Hematopoietic multipotent progenitor cell treated with erythropoietin and hydrocortisone succinate and interleukin-3 and kit ligand, for 6 days (in vitro differentiated cells): ENCODE data around the gene CFAP43.
"Not testable (repeated sequence)": the region's sequence is repeated elsewhere in the genome, so short reads cannot be mapped to it uniquely, and the experiment has no call there.

Experiments
- DNase-seq: peaks from one replicate; pipeline ENCODE4 v3.0.0-alpha.2; 2015

The CFAP43 gene

DNA sequence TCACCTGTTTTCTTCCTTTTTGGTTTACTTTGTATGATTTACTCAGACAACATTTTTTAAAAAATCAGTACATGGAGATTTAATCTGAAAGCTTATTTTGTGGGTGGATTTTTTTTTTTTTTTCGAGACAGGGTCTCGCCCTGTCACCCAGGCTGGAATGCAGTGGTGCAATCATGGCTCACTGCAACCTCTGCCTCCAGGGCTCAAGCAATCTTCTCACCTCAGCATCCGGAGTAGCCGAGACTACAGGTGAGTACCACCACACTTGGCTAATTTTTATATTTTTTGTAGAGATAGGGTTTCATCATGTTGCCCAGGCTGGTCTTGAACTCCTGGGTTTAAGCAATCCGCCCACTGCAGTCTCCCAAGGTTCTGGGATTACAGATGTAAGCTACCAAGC, 25.1 kb upstream of the CFAP43 start:
- no peak for DNase-seq

DNA sequence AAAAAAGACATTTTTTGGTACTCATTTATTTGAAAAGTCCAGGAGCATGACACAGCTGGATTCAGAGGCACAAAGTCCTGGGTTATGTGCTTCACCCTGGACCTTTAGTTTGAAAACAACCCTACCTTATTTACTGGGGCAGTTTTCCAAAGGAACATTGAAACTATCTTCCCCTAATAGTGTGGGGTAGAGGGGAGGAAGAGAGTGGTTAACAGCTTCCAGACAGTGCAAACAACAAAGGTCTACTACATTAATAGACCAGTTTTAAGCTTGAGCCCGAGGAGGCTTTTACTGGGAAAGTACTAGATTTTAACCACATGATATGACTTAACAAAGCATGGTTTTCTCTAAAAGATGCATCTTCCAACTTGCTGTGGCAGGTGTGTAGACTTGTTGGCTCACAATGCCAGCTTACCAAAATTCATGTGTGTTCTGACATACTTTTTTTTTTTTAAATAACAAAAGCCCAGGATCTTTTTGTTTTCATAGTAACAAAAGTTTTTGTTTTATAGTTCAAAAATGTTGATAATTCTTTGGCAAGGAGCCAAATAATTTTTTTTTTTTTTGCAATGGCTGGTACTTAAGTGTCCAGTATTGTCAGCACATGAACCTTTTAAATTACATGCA, 24.3 kb upstream of the CFAP43 start:
- DNase-seq: peak; percentile 51

DNA sequence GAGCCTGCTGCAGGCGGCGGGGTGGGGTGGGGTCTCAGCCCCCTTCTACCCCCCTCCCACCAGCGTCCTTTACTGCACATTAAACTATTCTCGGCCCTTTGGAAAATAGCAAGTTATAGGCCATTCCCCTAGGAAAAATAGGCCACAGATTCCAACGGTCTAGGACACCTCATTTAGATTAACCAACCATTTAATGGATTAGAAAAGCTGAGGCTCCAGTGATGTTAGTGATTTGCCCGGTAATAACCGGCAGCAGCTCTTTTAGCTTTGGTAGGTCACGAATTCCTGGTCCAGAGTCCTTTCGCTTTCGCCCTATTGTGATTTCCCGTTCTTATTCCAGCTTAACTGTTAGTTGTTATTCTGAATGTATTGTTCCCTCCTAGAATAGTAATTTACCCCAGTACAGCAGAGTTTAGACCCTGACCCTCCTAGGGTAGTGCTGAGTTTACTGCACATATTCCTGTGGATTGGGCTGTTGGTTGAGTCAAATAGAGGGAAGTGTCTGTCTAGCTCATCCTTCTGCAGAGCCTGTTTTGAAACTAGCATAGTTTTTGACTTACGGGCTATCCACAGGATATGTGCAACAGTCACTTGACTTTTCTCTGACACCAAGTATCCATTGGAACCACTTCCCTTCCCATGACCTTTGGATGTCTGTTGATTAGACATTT, 23.3 kb upstream of the CFAP43 start:
- peak; percentile 69 for DNase-seq

DNA sequence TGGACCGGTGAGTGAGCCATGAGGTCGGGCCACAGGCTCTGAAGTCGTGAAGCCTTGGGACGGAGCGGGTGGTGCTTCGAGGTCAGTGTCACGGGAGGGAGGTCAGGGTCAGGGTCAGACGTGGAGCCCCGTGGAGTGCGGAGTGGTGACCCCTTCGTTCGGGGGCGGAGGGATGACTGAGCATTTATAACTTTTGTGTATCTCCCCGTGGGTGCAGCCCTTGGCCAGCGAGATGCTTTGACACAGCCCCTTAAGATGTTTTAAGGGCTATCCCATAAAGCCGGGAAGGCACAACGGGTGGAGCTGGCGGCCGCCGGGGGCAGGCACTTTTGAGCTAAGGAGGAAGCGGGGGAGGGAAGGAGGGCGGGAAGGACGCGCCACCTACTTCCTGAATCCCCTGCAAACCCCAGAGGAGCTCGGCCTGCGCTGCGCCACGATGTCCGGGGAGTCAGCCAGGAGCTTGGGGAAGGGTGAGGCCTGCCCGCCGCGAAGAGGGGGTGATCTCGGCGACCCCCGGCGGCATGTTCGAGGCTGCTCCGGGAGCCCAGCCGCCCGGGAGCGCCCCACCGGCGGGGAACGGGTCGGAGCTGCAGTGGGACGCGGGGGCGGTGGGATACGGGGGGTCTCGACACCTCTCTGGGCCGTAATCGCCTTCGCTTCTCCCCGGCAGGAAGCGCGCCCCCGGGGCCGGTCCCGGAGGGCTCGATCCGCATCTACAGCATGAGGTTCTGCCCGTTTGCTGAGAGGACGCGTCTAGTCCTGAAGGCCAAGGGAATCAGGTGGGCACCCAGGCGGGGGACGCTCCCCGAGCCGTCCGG, 22.5 kb upstream of the CFAP43 start, which contains the start of gene GSTO1:
Gene GSTO1 (plus strand): TSS at position 400 of the 818 bp plus-strand sequence. CDS start 37 bp downstream, at position 437.
- DNase-seq: peak; percentile 92

DNA sequence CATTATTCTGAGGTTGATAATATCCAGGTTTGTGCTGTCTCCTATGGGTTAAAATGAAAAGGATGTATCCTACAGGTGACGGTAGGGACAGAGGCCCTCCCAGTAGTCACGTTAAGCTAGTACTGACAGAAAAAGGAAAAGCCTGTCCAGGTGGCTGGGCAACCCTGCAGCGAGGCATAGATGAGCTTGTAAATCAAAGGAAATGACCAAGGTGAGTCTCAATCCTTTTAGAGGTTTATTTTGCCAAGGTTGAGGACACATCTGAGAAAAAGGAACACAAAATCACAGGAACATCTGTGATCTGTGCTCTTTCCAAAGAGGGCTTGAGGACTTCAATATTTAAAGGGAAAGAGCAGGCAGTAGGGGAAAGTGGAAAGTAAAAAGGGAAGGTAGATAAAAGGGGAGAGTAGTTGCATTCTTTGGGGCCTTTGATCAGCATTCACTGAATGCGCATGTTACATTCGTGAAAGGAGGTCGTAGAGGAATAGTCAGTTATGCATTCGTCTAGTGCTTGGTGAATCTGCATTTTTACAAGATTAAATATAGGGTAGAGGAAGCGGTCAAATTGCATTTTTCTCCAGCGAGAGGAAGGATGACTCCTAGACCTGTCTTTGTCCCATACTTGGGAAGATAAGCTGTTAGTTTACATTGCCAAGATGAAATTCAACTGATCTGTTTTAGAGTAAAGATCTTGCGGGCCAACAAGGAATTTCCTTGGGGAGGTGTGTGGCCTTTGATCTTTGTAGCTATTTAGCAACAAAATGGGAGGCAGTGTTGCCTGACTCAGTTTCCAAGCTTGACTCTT, 21.6 kb upstream of the CFAP43 start:
- peak; percentile 21 for DNase-seq

DNA sequence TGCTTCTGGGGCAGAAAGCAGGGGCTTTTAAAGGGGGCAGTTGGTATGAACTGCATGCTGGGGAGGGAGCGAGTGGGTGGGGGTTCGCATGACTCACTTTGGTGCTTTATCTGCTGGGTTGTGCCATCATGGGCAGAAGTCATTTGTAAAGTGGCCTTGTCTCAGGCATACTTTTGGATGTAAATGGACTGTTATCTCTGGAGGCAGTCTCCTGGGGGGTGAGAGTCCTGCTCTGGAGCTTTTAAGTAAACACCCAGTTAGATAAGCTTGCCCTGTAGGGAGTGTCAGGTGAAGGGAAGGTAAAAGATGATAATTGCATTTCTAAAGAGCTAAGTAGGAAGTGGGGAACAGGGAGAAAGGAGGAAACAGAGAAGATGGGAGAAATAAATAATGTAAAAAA, 20.9 kb upstream of the CFAP43 start:
- DNase-seq: peak; percentile 92

DNA sequence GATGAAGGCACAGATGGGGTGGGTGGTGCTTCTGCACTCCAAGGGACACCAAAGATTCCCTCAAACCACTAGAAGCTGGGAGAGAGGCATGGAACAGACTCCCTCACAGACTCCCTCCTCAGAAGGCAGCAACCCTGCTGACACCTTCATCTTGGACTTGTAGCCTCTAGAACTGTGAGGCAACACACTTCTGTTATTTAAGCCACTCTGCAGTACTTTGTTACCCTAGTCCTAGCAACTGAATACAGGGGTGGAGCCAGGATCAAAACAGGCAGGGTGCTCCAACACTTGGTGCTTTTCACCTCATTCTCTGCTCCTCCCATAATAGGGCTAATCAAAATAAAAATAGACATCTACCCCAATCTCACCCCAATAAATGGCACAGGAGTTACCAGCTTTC, 20.2 kb upstream of the CFAP43 start:
- peak; percentile 62 for DNase-seq

DNA sequence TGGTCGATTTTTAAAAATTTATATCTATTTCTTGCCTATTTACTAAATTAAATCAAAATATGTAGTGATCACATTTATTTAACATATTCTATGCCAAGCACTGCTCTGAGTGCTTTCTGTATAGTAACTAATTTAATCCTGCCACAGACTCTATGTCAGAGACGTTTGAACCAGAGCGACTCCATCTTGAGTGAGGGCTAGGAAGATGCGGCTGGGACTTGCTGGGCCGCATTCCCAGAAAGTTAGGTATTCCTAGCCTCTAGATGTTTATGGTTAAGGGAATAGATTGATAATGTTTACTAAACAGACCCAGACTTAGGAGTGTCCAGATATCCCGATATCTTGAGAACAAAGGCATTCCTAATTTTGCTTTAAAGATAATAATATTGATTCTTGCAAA, 19.3 kb upstream of the CFAP43 start:
- no peak for DNase-seq

DNA sequence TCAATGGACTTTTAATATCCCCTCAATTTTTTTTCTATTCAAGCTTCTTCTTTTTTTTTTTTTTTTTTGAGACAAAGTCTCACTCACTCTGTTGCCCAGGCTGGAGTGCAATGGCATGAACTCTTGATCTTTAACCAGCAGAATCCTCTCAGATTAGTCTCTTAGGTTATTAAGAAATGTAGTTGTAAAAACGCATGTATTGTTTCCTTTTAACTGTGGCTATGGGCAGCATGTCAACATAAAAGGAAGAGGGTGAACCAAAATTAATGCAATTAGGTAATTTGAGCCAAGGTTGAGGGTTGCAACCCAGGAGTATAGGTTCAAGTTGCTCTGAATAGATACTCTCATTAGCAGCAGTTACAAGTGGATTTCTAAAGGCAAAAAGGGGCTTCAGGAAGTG, 18.2 kb upstream of the CFAP43 start:
- peak; percentile 21 for DNase-seq

DNA sequence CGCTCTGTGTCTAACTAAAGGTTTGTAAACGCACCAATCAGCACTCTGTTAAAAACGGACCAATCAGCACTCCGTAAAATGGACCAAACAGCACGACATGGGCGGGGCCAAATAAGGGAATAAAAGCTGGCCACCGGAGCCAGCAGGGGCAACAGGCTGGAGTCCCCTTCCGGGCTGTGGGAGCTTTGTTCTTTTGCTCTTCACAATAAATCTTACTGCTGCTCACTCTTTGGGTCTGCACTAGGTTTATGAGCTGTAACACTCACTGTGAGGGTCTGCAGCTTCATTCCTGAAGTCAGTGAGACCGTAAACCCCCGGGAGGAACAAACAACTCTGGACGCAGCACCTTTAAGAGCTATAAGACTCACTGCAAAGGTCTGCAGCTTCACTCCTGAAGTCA, 16.8 kb upstream of the CFAP43 start:
- DNase-seq: not testable (repeated sequence)

DNA sequence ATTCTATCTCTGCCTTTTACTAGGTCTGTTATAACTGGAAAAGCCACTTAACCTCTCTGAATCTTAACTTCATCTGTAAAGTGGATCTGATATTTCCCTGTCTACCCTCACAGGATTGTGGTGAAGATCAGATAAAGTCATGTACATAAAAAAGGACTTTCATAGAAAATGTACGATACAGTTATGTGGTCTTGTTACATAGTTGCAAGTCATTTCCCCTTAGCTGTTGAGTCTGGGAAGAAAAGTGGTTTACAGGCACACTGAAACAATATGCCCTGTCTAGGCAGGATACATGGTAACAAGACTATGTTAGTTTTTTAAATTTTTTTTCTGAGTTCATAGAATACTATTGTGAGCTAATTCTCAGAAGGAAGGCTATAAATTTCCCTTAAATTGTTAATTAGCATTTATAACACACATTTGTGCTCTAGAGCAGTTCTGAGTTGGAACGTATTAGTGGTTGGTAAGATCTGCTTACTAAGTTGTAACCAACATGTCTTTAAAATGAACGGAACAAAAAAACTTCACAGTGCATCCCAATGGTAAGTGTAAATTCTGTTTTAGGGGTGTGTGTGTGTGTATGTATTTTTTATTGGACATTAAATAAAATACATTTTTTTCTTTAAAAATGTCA, 15.5 kb upstream of the CFAP43 start:
- peak; percentile 81 for DNase-seq

DNA sequence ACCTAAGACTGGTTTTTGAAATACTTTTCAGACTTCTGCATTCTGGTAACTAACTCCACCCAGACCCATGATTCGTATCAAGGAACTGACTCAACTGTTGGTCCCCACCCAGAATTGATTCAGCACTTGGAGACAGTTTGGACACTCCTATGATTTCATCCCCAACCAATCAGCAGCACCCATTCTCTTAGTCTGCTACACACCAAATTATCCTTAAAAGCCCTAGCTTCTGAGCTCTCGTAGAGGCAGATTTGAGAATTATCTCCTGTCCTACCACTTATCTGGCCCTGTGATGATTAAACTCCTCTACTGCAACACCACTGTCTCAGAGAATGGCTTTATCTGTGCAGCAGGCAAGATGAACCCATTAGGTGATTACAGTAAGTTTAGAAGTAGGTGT, 14.8 kb upstream of the CFAP43 start:
- peak; percentile 98 for DNase-seq

DNA sequence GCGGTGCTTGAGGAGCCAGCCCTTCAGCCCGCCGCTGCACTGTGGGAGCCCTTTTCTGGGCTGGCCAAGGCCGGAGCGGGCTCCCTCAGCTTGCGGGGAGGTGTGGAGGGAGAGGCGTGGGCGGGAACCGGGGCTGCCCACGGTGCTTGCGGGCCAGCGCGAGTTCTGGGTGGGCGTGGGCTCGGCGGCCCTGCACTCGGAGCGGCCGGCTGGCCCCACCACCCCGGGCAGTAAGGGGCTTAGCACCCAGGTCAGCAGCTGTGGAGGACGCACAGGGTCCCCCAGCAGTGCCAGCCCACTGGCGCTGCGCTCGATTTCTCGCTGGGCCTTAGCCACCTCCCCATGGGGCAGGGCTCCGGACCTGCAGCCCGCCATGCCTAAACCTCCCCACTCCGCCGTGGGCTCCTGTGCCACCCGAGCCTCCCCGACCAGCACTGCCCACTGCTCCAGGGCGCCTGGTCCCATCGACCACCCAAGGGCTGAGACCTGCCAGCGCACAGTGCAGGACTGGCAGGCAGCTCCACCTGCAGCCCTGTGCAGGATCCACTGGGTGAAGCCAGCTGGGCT, 13.0 kb upstream of the CFAP43 start:
- no peak for DNase-seq

DNA sequence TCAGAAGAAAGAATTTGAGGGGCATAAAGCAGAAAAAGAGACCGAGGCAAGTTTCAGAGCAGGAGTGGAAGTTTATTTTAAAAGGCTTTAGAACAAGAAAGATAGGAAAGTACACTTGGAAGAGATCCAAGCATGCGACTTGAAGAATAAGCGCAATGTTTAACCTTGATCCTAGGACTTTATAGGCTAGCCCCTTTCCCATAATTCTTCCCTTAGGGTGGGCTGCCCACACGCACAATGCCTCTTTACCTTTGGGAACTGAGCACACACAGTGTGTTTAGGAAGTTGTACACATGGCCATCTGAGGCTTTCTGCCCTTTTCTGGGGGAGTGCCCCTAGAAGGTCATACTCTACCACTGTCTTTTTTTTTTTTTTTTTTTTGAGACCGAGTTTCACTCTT, 11.3 kb upstream of the CFAP43 start:
- DNase-seq: no peak

DNA sequence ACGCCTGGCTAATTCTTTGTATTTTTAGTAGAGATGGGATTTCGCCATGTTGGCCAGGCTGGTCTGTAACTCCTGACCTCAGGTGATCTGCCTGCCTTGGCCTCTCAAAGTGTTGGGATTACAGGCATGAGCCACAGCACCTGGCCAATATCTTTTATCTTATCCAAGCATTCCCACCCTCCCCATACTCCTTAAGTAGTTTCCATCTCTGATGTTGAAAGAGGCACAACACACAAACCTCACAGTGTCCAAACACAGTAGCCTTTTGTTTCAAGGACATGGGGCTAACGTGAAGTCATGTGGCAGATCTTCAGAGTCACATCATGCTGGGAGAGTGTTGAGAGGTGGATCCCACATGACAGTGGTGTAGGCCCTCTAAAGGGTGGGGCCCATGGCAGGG, 10.8 kb upstream of the CFAP43 start:
- DNase-seq: not testable (repeated sequence)

DNA sequence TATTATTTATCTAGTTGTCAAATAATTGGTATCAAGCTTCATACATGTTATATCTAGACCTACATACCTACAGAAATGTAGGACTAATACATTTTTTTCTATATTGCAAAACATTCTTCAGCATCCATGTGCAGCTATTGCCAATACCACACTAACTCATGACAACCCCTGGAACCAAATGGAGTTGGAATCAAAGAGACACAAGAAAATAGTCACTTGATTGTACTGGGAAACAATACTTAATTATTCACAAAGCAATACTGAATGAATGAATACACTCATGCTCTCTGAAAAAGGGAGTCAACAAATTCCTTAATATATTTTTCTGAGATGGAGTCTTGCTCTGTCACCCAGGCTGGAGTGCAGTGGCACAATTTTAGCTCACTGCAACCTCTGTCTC, 10.4 kb upstream of the CFAP43 start:
- no peak for DNase-seq

DNA sequence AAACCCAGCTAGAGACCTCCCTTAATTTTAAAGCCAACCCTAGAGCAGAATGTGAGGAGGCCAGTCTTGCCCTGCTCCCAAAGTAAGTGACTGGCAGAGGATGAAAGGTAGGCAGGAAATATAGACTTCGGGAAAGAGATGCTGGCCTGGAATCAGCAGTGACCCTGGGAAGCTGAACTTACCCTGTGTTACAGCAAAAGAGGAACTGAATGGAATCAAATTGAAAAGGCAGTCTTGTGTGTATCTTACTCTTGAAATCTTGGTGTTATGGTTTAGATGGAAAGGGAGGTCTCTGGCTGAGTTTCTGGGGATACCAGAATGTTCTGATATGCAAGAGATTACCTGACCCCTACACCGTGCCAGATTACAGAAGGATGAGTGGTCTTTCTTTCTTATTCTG, 7.9 kb upstream of the CFAP43 start:
- DNase-seq: peak; percentile 24

DNA sequence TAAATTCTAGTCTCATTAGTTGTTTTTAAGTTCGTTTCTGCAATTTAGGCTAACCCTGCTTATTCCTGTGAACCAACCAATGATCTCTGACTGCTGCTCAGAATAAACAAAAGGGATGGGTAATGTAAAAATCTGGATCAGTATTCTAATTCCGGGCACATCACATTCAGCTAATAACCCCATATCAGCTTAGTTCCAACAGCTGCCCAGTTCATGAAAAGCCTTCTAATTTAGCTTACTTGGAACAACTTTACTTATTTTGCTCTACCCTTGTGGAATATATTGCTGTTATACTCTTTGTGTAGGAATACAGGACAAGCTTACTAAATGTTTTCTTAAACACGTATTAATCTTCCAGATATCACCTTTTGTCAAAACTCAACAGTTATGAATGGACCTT, 3.6 kb upstream of the CFAP43 start:
- no peak for DNase-seq

DNA sequence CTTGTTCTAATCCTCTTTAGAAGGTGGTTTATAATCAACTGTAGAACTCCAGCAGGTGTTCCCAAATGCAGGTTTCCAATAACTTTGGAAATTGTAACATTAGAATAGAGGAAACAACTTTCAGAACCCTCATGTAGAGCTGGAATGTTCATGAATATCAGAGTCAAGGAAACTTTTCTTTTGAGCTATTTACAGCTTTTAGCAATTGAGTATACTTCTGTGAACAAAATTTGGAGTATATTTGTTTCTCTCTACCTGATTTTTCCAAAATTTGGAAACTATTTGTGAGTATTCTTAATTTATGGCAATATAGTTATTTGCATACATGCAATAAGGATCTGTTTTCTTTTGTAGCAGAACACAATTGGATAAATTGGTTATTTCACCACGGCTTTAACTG, 2.8 kb upstream of the CFAP43 start:
- no peak for DNase-seq

DNA sequence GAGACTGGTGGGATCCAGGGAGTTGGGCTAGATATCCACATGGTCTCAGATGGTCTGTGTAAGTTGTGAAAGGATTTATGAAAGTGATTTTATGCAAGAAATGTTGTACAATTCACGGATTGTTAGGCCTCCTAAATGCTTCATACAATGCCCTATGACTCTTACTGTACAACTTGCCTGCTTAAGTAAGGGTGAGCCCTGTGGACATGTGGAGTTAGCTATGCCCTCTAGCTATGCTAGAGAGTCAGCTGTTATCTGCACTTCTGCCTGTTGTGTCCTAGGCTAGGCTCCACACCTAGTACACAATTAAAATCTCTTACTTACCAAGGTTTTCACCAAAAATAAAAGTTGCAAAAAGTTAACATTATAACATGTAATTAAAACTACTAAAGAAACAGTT, 1.7 kb upstream of the CFAP43 start:
- peak; percentile 38 for DNase-seq

DNA sequence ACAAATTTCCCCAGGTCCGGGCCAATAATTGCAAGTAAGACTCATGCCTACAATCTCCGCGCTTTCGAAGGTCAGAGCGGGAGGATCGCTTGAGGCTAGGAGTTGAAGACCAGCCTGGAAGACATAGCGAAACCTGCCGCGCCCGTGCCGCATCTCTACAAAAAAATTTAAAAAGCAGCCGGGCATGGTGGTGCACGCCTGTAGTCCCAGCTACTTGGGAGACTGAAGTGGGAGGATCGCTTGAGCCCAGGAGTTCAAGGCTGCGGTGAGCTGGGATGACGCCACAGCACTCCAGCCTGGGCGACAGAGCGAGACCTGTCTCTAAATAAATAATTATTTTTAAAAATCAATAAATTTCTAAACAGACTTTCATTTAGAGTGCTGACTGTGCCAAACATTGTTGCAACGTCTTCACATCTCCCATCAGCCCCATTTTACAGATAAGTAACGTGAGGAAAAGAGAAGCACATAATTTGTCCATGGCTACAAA, 494 bp upstream of the CFAP43 start:
- DNase-seq: no peak

DNA sequence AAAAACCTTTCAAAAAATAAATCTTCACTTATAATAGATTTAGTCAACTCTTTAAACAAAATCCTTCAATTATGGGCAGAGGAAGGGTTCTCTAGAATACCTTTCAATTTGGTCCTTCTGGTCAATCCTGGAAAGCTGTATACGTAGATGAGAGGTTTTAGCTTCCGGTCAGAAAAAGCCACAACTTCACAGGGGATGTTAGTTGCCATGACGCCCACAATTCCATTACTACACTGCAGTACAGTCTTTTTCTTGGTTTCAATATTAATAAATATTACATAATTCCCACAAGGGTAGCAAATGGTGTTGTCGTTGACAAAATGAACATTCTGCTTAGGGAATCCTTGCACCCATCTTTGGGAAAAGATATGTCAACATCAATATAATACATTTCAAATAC, 1.7 kb downstream of the CFAP43 start:
- DNase-seq: no peak
